PC-3 (cell line): ENCODE measurements around the gene STIM1.

ENCODE experiments used
- EZH2 ChIP-seq: fragments of 300-600 bp; sonication (generic); IDR thresholded peaks from one replicate; pipeline ENCODE4 v1.6.1; 2017; ENCODE audit warnings: antibody characterized with exemption, mild to moderate bottlenecking, low read length; ENCODE audit not compliant: unreplicated experiment
- TF ChIP-seq, protein P1 (sequence below): fragments of 300-600 bp; sonication (generic); conservative IDR thresholded peaks from 2 replicates; pipeline ENCODE4 v1.5.1; 2017; ENCODE audit warnings: antibody characterized with exemption, low read depth, mild to moderate bottlenecking, low read length

DNA sequence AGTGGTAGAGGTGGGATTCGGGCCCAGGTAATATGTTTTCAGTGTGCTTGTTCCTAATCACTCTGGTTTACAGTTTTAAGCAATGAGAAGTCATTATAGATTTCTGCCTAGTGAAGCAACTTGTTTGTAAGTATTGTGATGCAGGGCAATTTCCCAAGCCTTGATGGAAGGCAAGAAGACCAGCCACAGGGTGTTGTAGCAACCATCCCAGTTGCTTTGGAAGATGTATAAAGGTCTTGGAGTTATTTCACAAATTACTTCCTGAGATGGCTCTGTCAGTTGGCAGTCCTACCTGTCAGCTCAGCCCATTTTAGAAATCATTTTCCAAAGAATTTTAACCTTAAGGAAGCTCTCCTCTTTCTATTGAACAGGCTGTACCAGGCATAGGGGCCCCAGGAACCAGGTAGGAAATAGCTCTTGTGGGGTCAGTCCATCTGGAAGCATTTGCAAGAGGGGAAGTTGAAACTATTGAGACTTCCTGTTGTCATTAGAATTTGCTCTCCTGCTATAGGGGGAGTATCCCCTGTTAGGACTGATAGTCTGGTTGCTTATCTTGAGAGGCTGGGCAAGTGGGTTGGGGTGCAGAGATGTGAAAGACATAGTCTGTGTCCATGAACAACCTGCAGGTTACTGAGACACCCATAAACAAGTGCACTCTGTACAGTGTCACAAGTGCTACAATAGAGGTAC lies 47.9 kb downstream of the STIM1 start:
- TF ChIP-seq, protein P1, sequence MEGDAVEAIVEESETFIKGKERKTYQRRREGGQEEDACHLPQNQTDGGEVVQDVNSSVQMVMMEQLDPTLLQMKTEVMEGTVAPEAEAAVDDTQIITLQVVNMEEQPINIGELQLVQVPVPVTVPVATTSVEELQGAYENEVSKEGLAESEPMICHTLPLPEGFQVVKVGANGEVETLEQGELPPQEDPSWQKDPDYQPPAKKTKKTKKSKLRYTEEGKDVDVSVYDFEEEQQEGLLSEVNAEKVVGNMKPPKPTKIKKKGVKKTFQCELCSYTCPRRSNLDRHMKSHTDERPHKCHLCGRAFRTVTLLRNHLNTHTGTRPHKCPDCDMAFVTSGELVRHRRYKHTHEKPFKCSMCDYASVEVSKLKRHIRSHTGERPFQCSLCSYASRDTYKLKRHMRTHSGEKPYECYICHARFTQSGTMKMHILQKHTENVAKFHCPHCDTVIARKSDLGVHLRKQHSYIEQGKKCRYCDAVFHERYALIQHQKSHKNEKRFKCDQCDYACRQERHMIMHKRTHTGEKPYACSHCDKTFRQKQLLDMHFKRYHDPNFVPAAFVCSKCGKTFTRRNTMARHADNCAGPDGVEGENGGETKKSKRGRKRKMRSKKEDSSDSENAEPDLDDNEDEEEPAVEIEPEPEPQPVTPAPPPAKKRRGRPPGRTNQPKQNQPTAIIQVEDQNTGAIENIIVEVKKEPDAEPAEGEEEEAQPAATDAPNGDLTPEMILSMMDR = no peak
- TF ChIP-seq EZH2 = no peak
